HCT116 (cell line): ENCODE data around the gene MIDN. TPM values are rescaled to one million over a fixed set of nuclear protein-coding genes. Genes with fewer than 3 reads are reported as not detected.

Source experiments
- ATAC-seq: fragments of 200-7000 bp; cut with Tn5 transposase; 2 replicates; pipeline ENCODE4 v1.9.1; 2020; ENCODE audit warnings: mild to moderate bottlenecking, moderate library complexity
- BruUV-seq: library from RNA; stranded (reverse); fragments of 400-500 nt; replicated peaks from 2 replicates; lab custom pipeline; 2021; lab: Mats Ljungman, UMichigan
- CTCF ChIA-PET: fragments of 300-600 bp; sonication (Branson Sonifier 250); formaldehyde crosslinking; loops from one replicate; lab custom pipeline; 2021; ENCODE audit warnings: antibody characterized with exemption; lab: Charles Lee
- POLR2A ChIA-PET: fragments of 300-600, 350-600 bp; sonication (Branson Sonifier 250); formaldehyde crosslinking; loops from one replicate; lab custom pipeline; 2021; ENCODE audit warnings: antibody characterized with exemption; lab: Charles Lee
- RAD21 ChIA-PET, 2 experiments: fragments of 300-600 bp; sonication (Branson Sonifier 250); formaldehyde crosslinking; loops; one replicate each; lab custom pipeline; 2023; ENCODE audit warnings: low total read pairs in 2 of 2; ENCODE audit not compliant: uncharacterized antibody in 2 of 2, unreplicated experiment in 2 of 2, low non-redundant PET in 1 of 2; lab: Charles Lee
- DNase-seq: peaks from one replicate; pipeline ENCODE4 v3.0.0-alpha.2; 2010; ENCODE audit warnings: low read depth, low spot score
- H2AFZ ChIP-seq: fragments of 200-600 bp; shearing (Covaris generic), sonication (generic); 2 replicates; pipeline ENCODE4 v1.6.1; 2017; ENCODE audit warnings: low read depth, mixed run types, mixed read lengths, antibody characterized with exemption, low read length; ENCODE audit not compliant: poor library complexity, severe bottlenecking
- H3K27ac ChIP-seq: 2 replicates; pipeline ENCODE4 v1.5.1; 2012; ENCODE audit warnings: low read depth, low read length
- H3K27me3 ChIP-seq: fragments of 200-600 bp; sonication (generic); 2 replicates; pipeline ENCODE4 v1.6.1; 2016; ENCODE audit warnings: mixed run types, low read length, mixed read lengths; ENCODE audit not compliant: insufficient read depth
- H3K36me3 ChIP-seq, 2 experiments: fragments of 200-500 bp in 1 of 2; fragments of 200-600 bp in 1 of 2; sonication (Bioruptor generic) in 1 of 2; sonication (generic) in 1 of 2; 2 replicates each; pipeline versions ENCODE4 v1.5.1 to v1.6.1; 2014 to 2016; ENCODE audit warnings: low read length in 2 of 2, inconsistent platforms in 1 of 2, mixed read lengths in 1 of 2, mixed run types in 1 of 2; ENCODE audit not compliant: insufficient read depth in 2 of 2, control insufficient read depth in 1 of 2
- H3K4me1 ChIP-seq, 2 experiments: fragments of 200-600 bp in 1 of 2; sonication (generic) in 1 of 2; 2 replicates each; pipeline versions ENCODE4 v1.5.1 to v1.6.1; 2012 to 2017; ENCODE audit warnings: low read length in 2 of 2, inconsistent platforms in 1 of 2, mild to moderate bottlenecking in 1 of 2, mixed read lengths in 1 of 2, mixed run types in 1 of 2, moderate library complexity in 1 of 2; ENCODE audit not compliant: insufficient read depth in 2 of 2, control insufficient read depth in 1 of 2
- H3K4me2 ChIP-seq: fragments of 200-600 bp; sonication (generic); 2 replicates; pipeline ENCODE4 v1.6.1; 2017; ENCODE audit warnings: mixed run types, low read length, mixed read lengths
- H3K4me3 ChIP-seq, 2 experiments: fragments of 200-600 bp in 1 of 2; sonication (generic) in 1 of 2; replicated peaks in 1 of 2; 2 replicates each; pipeline ENCODE4 v1.5.1; 2011 to 2016; ENCODE audit warnings: low read length in 2 of 2, control low read depth in 1 of 2, low read depth in 1 of 2, mild to moderate bottlenecking in 1 of 2, mixed read lengths in 1 of 2, mixed run types in 1 of 2
- H3K79me2 ChIP-seq: fragments of 200-600 bp; sonication (generic); 2 replicates; pipeline ENCODE4 v1.6.1; 2017; ENCODE audit warnings: mild to moderate bottlenecking, mixed run types, low read length, moderate library complexity, mixed read lengths; ENCODE audit not compliant: insufficient read depth
- H3K9ac ChIP-seq: fragments of 200-600 bp; sonication (generic); 2 replicates; pipeline ENCODE4 v1.6.1; 2016; ENCODE audit warnings: low read length, mixed read lengths
- H3K9me2 ChIP-seq: fragments of 200-600 bp; sonication (generic), shearing (Covaris generic); 2 replicates; pipeline ENCODE4 v1.6.1; 2017; ENCODE audit warnings: mixed run types, mild to moderate bottlenecking, moderate library complexity; ENCODE audit not compliant: insufficient read depth
- H3K9me3 ChIP-seq, 2 experiments: fragments of 200-500 bp in 1 of 2; fragments of 200-600 bp in 1 of 2; sonication (Bioruptor generic) in 1 of 2; sonication (generic) in 1 of 2; 2 replicates each; pipeline ENCODE4 v1.6.1; 2014 to 2017; ENCODE audit warnings: low read length in 2 of 2, mixed read lengths in 2 of 2, inconsistent platforms in 1 of 2, low read depth in 1 of 2, mild to moderate bottlenecking in 1 of 2, mixed run types in 1 of 2, moderate library complexity in 1 of 2; ENCODE audit not compliant: control insufficient read depth in 1 of 2, insufficient read depth in 1 of 2
- H4K20me1 ChIP-seq: fragments of 200-600 bp; sonication (generic), shearing (Covaris generic); 2 replicates; pipeline ENCODE4 v1.6.1; 2017; ENCODE audit warnings: mixed run types, mild to moderate bottlenecking, moderate library complexity; ENCODE audit not compliant: insufficient read depth
- ATF3 ChIP-seq: IDR thresholded peaks from 2 replicates; pipeline ENCODE4 v1.6.1; 2012
- CEBPB ChIP-seq: IDR thresholded peaks from 2 replicates; pipeline ENCODE4 v1.6.1; 2012; ENCODE audit warnings: low read depth
- EGR1 ChIP-seq: IDR thresholded peaks from 2 replicates; pipeline ENCODE4 v1.6.1; 2012; ENCODE audit warnings: low read depth
- EZH2phosphoT487 ChIP-seq: fragments of 200-600 bp; IDR thresholded peaks from 2 replicates; pipeline ENCODE4 v1.6.1; 2018; ENCODE audit warnings: antibody characterized with exemption, borderline replicate concordance
- ZBTB33 ChIP-seq: IDR thresholded peaks from 2 replicates; pipeline ENCODE4 v1.6.1; 2011; ENCODE audit warnings: mild to moderate bottlenecking, low read length, moderate library complexity; ENCODE audit not compliant: insufficient replicate concordance; ENCODE audit errors: extremely low read depth
- intact Hi-C: fragments of 100-400 bp; cut with micrococcal nuclease; formaldehyde crosslinking; loops from 2 replicates; pipeline ENCODE4 v1.10.0; 2022
- total RNA-seq: library from RNA; stranded (reverse); gene quantifications from one replicate; pipeline ENCODE4 v1.2.1, GENCODE V29; 2021; ENCODE audit not compliant: unreplicated experiment

MIDN gene
- total RNA-seq, 1 experiment from 2014 or later = 146 TPM

GRCh38 chr19:1231729-1232637 is 16.4 kb upstream of the MIDN start (continued):
- TF ChIP-seq CEBPB = no peak
- no peak for TF ChIP-seq ZBTB33
- TF ChIP-seq EGR1 = no peak
- TF ChIP-seq EZH2phosphoT487 = no peak
- TF ChIP-seq, all 23 proteins: peak for 0

DNA sequence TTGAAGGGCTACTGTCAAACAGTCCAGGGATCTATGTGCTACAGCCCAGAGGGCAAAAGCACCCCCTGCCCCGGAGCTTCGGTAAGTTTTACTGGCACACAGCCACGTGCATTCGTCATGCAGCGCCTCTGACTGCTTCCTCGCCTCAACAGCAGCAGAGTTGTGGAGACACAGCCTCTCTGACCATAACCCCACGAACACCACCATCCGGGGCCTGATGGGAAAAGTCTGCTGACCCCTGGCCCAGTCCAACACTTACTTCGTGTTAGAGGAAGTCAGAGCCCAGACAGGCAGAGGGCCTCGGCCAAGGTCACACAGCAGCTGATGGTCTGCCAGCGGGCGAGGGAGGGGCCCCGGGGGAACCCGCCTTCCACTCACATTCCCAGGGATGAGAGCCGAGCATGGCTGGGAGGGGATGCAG is 15.7 kb upstream of the MIDN start:
- H3K9me2 ChIP-seq = no peaks in the 10 kb centered on the region
- CTCF ChIA-PET = no interaction called here
- peaks cover 3 to 16% of the 10 kb centered on the region in 2 experiments; a peak in 3 of 4 replicates for H3K36me3 ChIP-seq
- no peak overlapping the region for H3K9ac ChIP-seq
- no peaks in the 10 kb centered on the region for H3K27me3 ChIP-seq
- intact Hi-C loops = no loop called here
- BruUV-seq = TSS peak; percentile 14
- no peak overlapping the region for H3K4me3 ChIP-seq
- H3K4me2 ChIP-seq = no peak overlapping the region
- H2AFZ ChIP-seq = no peak overlapping the region
- peaks cover 22% of the 10 kb centered on the region; the same call in 1 of the 2 replicates for H3K79me2 ChIP-seq
- peak overlapping the region; percentile 27; the same call in 1 of the 2 replicates for H3K27ac ChIP-seq
- H3K4me1 ChIP-seq = peaks cover 16 to 36% of the 10 kb centered on the region in 2 experiments
- ATAC-seq (no peak), DNase-seq (no peak)
- RAD21 ChIA-PET = no interaction called here
- TF ChIP-seq ATF3 (no peak), ZBTB33 (no peak)
- no peaks in the 10 kb centered on the region for H3K9me3 ChIP-seq
- POLR2A ChIA-PET = no interaction called here
- no peaks in the 10 kb centered on the region for H4K20me1 ChIP-seq
